ENCODE measurements around the gene NUCB1.
"Not testable (repeated sequence)": the region's sequence is repeated elsewhere in the genome, so short reads cannot be mapped to it uniquely, and the experiment has no call there.

Gene NUCB1

GRCh38 chr19:48874303-48875135 is 25.6 kb upstream of the NUCB1 start:
- peak overlapping the region; percentile 95 for H3K27ac ChIP-seq
- no peak for TF ChIP-seq CTCF (IDR thresholded peaks at IDR 0.05)
- no peak for TF ChIP-seq ZFX (IDR thresholded peaks at IDR 0.05; ENCODE audit: borderline replicate concordance)

- peak overlapping the region; percentile 95 for H3K27ac ChIP-seq
Measured at GRCh38 chr19:48876043-48876981, 23.8 kb upstream of the NUCB1 start.

GRCh38 chr19:48877855-48878195 is 22.3 kb upstream of the NUCB1 start:
- no peak for TF ChIP-seq CTCF (IDR thresholded peaks at IDR 0.05)
- TF ChIP-seq ZFX (IDR thresholded peaks at IDR 0.05; ENCODE audit: borderline replicate concordance), result no peak
- H3K27ac ChIP-seq, result no peak overlapping the region

- no peak overlapping the region for H3K27ac ChIP-seq
- no peak for TF ChIP-seq ZFX (IDR thresholded peaks at IDR 0.05; ENCODE audit: borderline replicate concordance)
- TF ChIP-seq CTCF (IDR thresholded peaks at IDR 0.05), result no peak
Measured at GRCh38 chr19:48878196-48879024, 21.7 kb upstream of the NUCB1 start.

- no peak overlapping the region for H3K27ac ChIP-seq
- TF ChIP-seq ZFX (IDR thresholded peaks at IDR 0.05; ENCODE audit: borderline replicate concordance), result no peak
- no peak for TF ChIP-seq CTCF (IDR thresholded peaks at IDR 0.05)
Measured at GRCh38 chr19:48879025-48879637, 21.0 kb upstream of the NUCB1 start.

DNA sequence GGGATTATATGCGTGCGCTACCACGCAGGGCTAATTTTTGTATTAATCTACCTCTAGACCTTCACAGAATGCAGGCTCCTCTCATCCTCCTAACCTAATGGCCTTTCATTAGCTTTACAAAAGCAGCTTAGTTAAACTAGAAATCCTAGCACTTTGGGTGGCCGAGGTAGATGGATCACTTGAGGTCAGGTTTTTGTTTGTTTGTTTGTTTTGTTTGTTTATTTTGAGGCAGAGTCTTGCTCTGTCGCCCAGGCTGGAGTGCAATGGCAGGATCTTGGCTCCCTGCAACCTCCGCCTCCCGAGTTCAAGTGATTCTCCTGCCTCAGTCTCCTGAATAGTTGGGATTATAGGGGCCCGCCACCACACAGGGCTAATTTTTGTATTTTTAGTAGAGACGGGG is 20.4 kb upstream of the NUCB1 start:
- not testable (repeated sequence) for H3K27ac ChIP-seq

GRCh38 chr19:48881741-48882657 is 18.1 kb upstream of the NUCB1 start:
- TF ChIP-seq ZFX (IDR thresholded peaks at IDR 0.05; ENCODE audit: borderline replicate concordance), result no peak
- no peak for TF ChIP-seq CTCF (IDR thresholded peaks at IDR 0.05)
- no peak overlapping the region for H3K27ac ChIP-seq
